Measurements from ENCODE around the gene TMEM63C. TPM values are rescaled to one million over a fixed set of nuclear protein-coding genes. Genes with fewer than 3 reads are reported as not detected.

The TMEM63C gene
- total RNA-seq, 4 donors from 2014 or later, result 12.3 to 32.8 (median 19.9) TPM

- Histone ChIP-seq H3K36me3 (no peaks in the 10 kb centered on the region), H3K27ac (no peak overlapping the region), H3K4me3 (no peak overlapping the region), H3K9me3 (no peaks in the 10 kb centered on the region), H3K4me1 (no peaks in the 10 kb centered on the region), H3K27me3 (peaks cover 8% of the 10 kb centered on the region)
- TF ChIP-seq EP300 (IDR thresholded peaks at IDR 0.05), result no peak
- TF ChIP-seq CTCF (IDR thresholded peaks at IDR 0.05), result no peak
- TF ChIP-seq POLR2A (IDR thresholded peaks at IDR 0.05), result no peak
- DNase-seq (ENCODE audit: low spot score in 2 of 2), result no peak
- WGBS, result 45% methylated on average over 4 of the region's 4 CpGs
These were observed 42.6 kb downstream of the TMEM63C start for GRCh38 chr14:77224212-77224611.

GRCh38 chr14:77225254-77225653 lies 43.7 kb downstream of the TMEM63C start:
- no peaks in the 10 kb centered on the region for H3K27me3 ChIP-seq
- H3K4me3 ChIP-seq, result no peak overlapping the region
- H3K36me3 ChIP-seq, result no peaks in the 10 kb centered on the region
- no peaks in the 10 kb centered on the region for H3K9me3 ChIP-seq
- WGBS, result 76% methylated on average over 10 of the region's 12 CpGs
- H3K27ac ChIP-seq, result no peak overlapping the region
- no peaks in the 10 kb centered on the region for H3K4me1 ChIP-seq
- TF ChIP-seq EP300 (IDR thresholded peaks at IDR 0.05) (no peak), POLR2AphosphoS5 (IDR thresholded peaks at IDR 0.05) (no peak), CTCF (IDR thresholded peaks at IDR 0.05) (no peak), POLR2A (IDR thresholded peaks at IDR 0.05) (no peak)
- no peak for DNase-seq (ENCODE audit: low spot score in 2 of 2)

- H3K27me3 ChIP-seq, result no peaks in the 10 kb centered on the region
- H3K9me3 ChIP-seq, result no peaks in the 10 kb centered on the region
- H3K27ac ChIP-seq, result no peak overlapping the region
- no peak for DNase-seq (ENCODE audit: low spot score in 2 of 2)
- H3K4me1 ChIP-seq, result no peaks in the 10 kb centered on the region
- H3K36me3 ChIP-seq, result no peaks in the 10 kb centered on the region
- WGBS, result 83% methylated on average over 14 of the region's 14 CpGs
- no peak for TF ChIP-seq EP300 (IDR thresholded peaks at IDR 0.05)
- TF ChIP-seq POLR2A (IDR thresholded peaks at IDR 0.05), result no peak
- TF ChIP-seq POLR2AphosphoS5 (IDR thresholded peaks at IDR 0.05), result no peak
- TF ChIP-seq CTCF (IDR thresholded peaks at IDR 0.05), result no peak
- no peak overlapping the region for H3K4me3 ChIP-seq
These were observed 44.4 kb downstream of the TMEM63C start for GRCh38 chr14:77225892-77226557.

- Histone ChIP-seq H3K27me3 (no peaks in the 10 kb centered on the region), H3K36me3 (no peaks in the 10 kb centered on the region), H3K9me3 (no peaks in the 10 kb centered on the region), H3K4me1 (no peaks in the 10 kb centered on the region), H3K4me3 (no peak overlapping the region), H3K27ac (no peak overlapping the region)
- DNase-seq (ENCODE audit: low spot score in 2 of 2), result no peak
- 43% methylated on average over 6 of the region's 6 CpGs for WGBS
- TF ChIP-seq EP300 (IDR thresholded peaks at IDR 0.05) (no peak), CTCF (IDR thresholded peaks at IDR 0.05) (no peak), POLR2AphosphoS5 (IDR thresholded peaks at IDR 0.05) (no peak), POLR2A (IDR thresholded peaks at IDR 0.05) (no peak)
These were observed 46.5 kb downstream of the TMEM63C start for GRCh38 chr14:77228056-77228455.

- 97% methylated on average over 2 of the region's 2 CpGs for WGBS
- no peaks in the 10 kb centered on the region for H3K27me3 ChIP-seq
- no peak for TF ChIP-seq EP300 (IDR thresholded peaks at IDR 0.05)
- TF ChIP-seq POLR2AphosphoS5 (IDR thresholded peaks at IDR 0.05), result no peak
- TF ChIP-seq POLR2A (IDR thresholded peaks at IDR 0.05), result no peak
- TF ChIP-seq CTCF (IDR thresholded peaks at IDR 0.05), result no peak
- no peak overlapping the region for H3K4me3 ChIP-seq
- H3K36me3 ChIP-seq, result no peaks in the 10 kb centered on the region
- H3K27ac ChIP-seq, result no peak overlapping the region
- no peak for DNase-seq (ENCODE audit: low spot score in 2 of 2)
- no peaks in the 10 kb centered on the region for H3K4me1 ChIP-seq
- H3K9me3 ChIP-seq, result no peaks in the 10 kb centered on the region
These were observed 49.3 kb downstream of the TMEM63C start for GRCh38 chr14:77230914-77231313.
